Gastrocnemius medialis (tissue), 4 donors: ENCODE measurements around the gene PPP1R26. TPM values are rescaled to one million over a fixed set of nuclear protein-coding genes. Genes with fewer than 3 reads are reported as not detected.
"Not testable (repeated sequence)": the region's sequence is repeated elsewhere in the genome, so short reads cannot be mapped to it uniquely, and the experiment has no call there.

ENCODE experiments used
- ATAC-seq, 2 donors: fragments of 150-250 bp; one replicate each; pipeline ENCODE4 v1.9.1; 2016
- DNase-seq, 2 donors: peaks; one replicate each; pipeline ENCODE4 v3.0.0-alpha.2; 2019
- H3K27ac ChIP-seq, 4 donors: fragments of 200-600 bp; sonication (generic); 1 replicate in 1 of 4; 2 replicates in 3 of 4; pipeline ENCODE4 v1.5.1; 2016 to 2018; ENCODE audit warnings: mild to moderate bottlenecking in 2 of 4, moderate library complexity in 1 of 4
- H3K27me3 ChIP-seq, 3 donors: fragments of 200-600 bp; sonication (generic) in 2 of 3; 1 replicate in 1 of 3; 2 replicates in 2 of 3; pipeline versions ENCODE4 v1.5.1 to v1.6.0; 2016 to 2019; ENCODE audit warnings: mild to moderate bottlenecking in 1 of 3, moderate library complexity in 1 of 3
- H3K36me3 ChIP-seq, 2 donors: fragments of 200-600 bp; sonication (generic) in 1 of 2; one replicate each; pipeline ENCODE4 v1.5.1; 2017 to 2018
- H3K4me1 ChIP-seq, 2 donors: fragments of 200-600 bp; sonication (generic) in 1 of 2; one replicate each; pipeline ENCODE4 v1.5.1; 2016 to 2017; ENCODE audit warnings: mild to moderate bottlenecking in 2 of 2
- H3K4me3 ChIP-seq, 4 donors: fragments of 200-600 bp; sonication (generic) in 3 of 4; 1 replicate in 1 of 4; 2 replicates in 3 of 4; pipeline ENCODE4 v1.5.1; 2016 to 2019; ENCODE audit warnings: mild to moderate bottlenecking in 2 of 4
- H3K9me3 ChIP-seq, 3 donors: fragments of 200-600 bp; sonication (generic) in 2 of 3; 1 replicate in 1 of 3; 2 replicates in 2 of 3; pipeline ENCODE4 v1.5.1; 2016 to 2019
- CTCF ChIP-seq, 5 experiments: fragments of 450-650 bp in 3 of 5; fragments of 200-600 bp in 2 of 5; sonication (generic) in 2 of 5; IDR thresholded peaks in 4 of 5; conservative IDR thresholded peaks in 1 of 5; 1 replicate in 4 of 5; 2 replicates in 1 of 5; pipeline ENCODE4 v1.5.1; 2016 to 2019; ENCODE audit warnings: antibody characterized with exemption in 5 of 5, mild to moderate bottlenecking in 3 of 5, moderate library complexity in 3 of 5
- POLR2A ChIP-seq, 2 donors: fragments of 450-650 bp; IDR thresholded peaks; one replicate each; pipeline ENCODE4 v1.6.1; 2017; ENCODE audit warnings: antibody characterized with exemption in 2 of 2, mild to moderate bottlenecking in 2 of 2, moderate library complexity in 2 of 2
- in situ Hi-C, 4 donors: fragments of 200-750 bp; cut with MboI; loops; one replicate each; pipeline versions ENCODE4 v1.15.0 to v1.8.0; 2017; ENCODE audit warnings: low sequenced_read_pairs in 4 of 4
- intact Hi-C: fragments of 100-400 bp; cut with DNase I; formaldehyde crosslinking; loops from one replicate; pipeline ENCODE4 v1.15.1; 2023; ENCODE audit warnings: low total_unique reads
- total RNA-seq, 4 donors: library from RNA; depleted of rRNA; stranded (reverse); fragments of >200 nt; gene quantifications; one replicate each; pipeline versions ENCODE4 v1.1.0 to v1.2.3, GENCODE V29; 2016

Gene PPP1R26
- total RNA-seq, 4 donors from 2014 or later: 2.6 to 7.1 (median 5.1) TPM

GRCh38 chr9:135530146-135530545, 50.6 kb downstream of the PPP1R26 start:
- H3K9me3 ChIP-seq: no peaks in the 10 kb centered on the region
- H3K27me3 ChIP-seq: peaks cover 0 to 7% (median 6%) of the 10 kb centered on the region in 3 donors
- H3K4me1 ChIP-seq: no peaks in the 10 kb centered on the region
- intact Hi-C loops: no loop called here
- ATAC-seq (no peak), DNase-seq (no peak)
- in situ Hi-C loops: no loop called here
- no peak for TF ChIP-seq CTCF (IDR thresholded peaks at IDR 0.05 in 4 of 5, conservative IDR thresholded peaks at IDR 0.05 in 1 of 5)
- TF ChIP-seq POLR2A (IDR thresholded peaks at IDR 0.05): no peak
- no peak overlapping the region for H3K27ac ChIP-seq
- H3K36me3 ChIP-seq: no peaks in the 10 kb centered on the region
- H3K4me3 ChIP-seq: no peak overlapping the region

GRCh38 chr9:135531096-135531495, 51.5 kb downstream of the PPP1R26 start:
- no peak overlapping the region for H3K27ac ChIP-seq
- H3K4me1 ChIP-seq: no peaks in the 10 kb centered on the region
- TF ChIP-seq CTCF (IDR thresholded peaks at IDR 0.05 in 4 of 5, conservative IDR thresholded peaks at IDR 0.05 in 1 of 5) (no peak), POLR2A (IDR thresholded peaks at IDR 0.05) (no peak)
- ATAC-seq (no peak), DNase-seq (no peak)
- no peaks in the 10 kb centered on the region for H3K36me3 ChIP-seq
- H3K9me3 ChIP-seq: no peaks in the 10 kb centered on the region
- in situ Hi-C loops: no loop called here
- peaks cover 0 to 7% (median 6%) of the 10 kb centered on the region in 3 donors for H3K27me3 ChIP-seq
- intact Hi-C loops: no loop called here
- no peak overlapping the region for H3K4me3 ChIP-seq

GRCh38 chr9:135533113-135533512, 53.5 kb downstream of the PPP1R26 start:
- in situ Hi-C loops: no loop called here
- no peak overlapping the region for H3K4me3 ChIP-seq
- peaks cover 0 to 10% (median 9%) of the 10 kb centered on the region in 3 donors for H3K27me3 ChIP-seq
- H3K9me3 ChIP-seq: no peaks in the 10 kb centered on the region
- H3K4me1 ChIP-seq: no peaks in the 10 kb centered on the region
- no peaks in the 10 kb centered on the region for H3K36me3 ChIP-seq
- no peak overlapping the region for H3K27ac ChIP-seq
- intact Hi-C loops: no loop called here
- no peak for TF ChIP-seq POLR2A (IDR thresholded peaks at IDR 0.05)
- TF ChIP-seq CTCF (IDR thresholded peaks at IDR 0.05 in 4 of 5, conservative IDR thresholded peaks at IDR 0.05 in 1 of 5): no peak
- ATAC-seq (no peak), DNase-seq (no peak)

- Histone ChIP-seq H3K9me3 (no peaks in the 10 kb centered on the region), H3K27me3 (peaks cover 0 to 10% (median 7%) of the 10 kb centered on the region in 3 donors), H3K4me3 (no peak overlapping the region), H3K27ac (no peak overlapping the region), H3K4me1 (no peaks in the 10 kb centered on the region), H3K36me3 (no peaks in the 10 kb centered on the region)
- intact Hi-C loops (no loop called here), in situ Hi-C loops (no loop called here)
- no peak for DNase-seq
- TF ChIP-seq CTCF (IDR thresholded peaks at IDR 0.05 in 4 of 5, conservative IDR thresholded peaks at IDR 0.05 in 1 of 5): no peak
- TF ChIP-seq POLR2A (IDR thresholded peaks at IDR 0.05): no peak
- ATAC-seq: no peak
Measured at GRCh38 chr9:135533674-135534073, 54.1 kb downstream of the PPP1R26 start.

GRCh38 chr9:135534192-135534711, 54.7 kb downstream of the PPP1R26 start:
- H3K27ac ChIP-seq, H3K9me3 ChIP-seq, DNase-seq, H3K4me1 ChIP-seq, in situ Hi-C loops, intact Hi-C loops, H3K4me3 ChIP-seq, ATAC-seq, H3K36me3 ChIP-seq: not testable (repeated sequence)
- H3K27me3 ChIP-seq: peaks cover 0 to 10% (median 7%) of the 10 kb centered on the region in 3 donors

- H3K27ac ChIP-seq, H3K36me3 ChIP-seq, ATAC-seq, intact Hi-C loops, H3K9me3 ChIP-seq, in situ Hi-C loops, DNase-seq, H3K4me1 ChIP-seq, H3K4me3 ChIP-seq: not testable (repeated sequence)
- H3K27me3 ChIP-seq: peaks cover 0 to 10% (median 7%) of the 10 kb centered on the region in 3 donors
Measured at GRCh38 chr9:135534826-135535225, 55.2 kb downstream of the PPP1R26 start.

- H3K4me3 ChIP-seq, ATAC-seq, H3K9me3 ChIP-seq, H3K4me1 ChIP-seq, H3K27me3 ChIP-seq, H3K27ac ChIP-seq, H3K36me3 ChIP-seq, in situ Hi-C loops, DNase-seq, intact Hi-C loops: not testable (repeated sequence)
Measured at GRCh38 chr9:135535631-135536030, 56.0 kb downstream of the PPP1R26 start.
